ENCODE measurements around the gene CASP3. TPM values are rescaled to one million over a fixed set of nuclear protein-coding genes. Genes with fewer than 3 reads are reported as not detected.

The CASP3 gene
- 10 to 100 TPM; 32.1 to 52.9 (median 34.9) TPM for polyA plus RNA-seq (ENCODE audit: insufficient read depth in 1 of 5, insufficient read length in 5 of 5, low replicate concordance in 1 of 5)
- long read RNA-seq, donor 1, transcript CASP3-206 (7 exons, 2,540 nt) = major isoform, 9 of 16 reads
- long read RNA-seq, donor 1, transcript CASP3-201 (8 exons, 2,673 nt) = minor isoform, 6 of 16 reads
- long read RNA-seq, donor 1, partial matches to known transcripts = 0 of 16 reads
- long read RNA-seq, donor 1, other reads (novel, unspliced or antisense) = 0 of 16 reads
- long read RNA-seq, donor 2, transcript CASP3-206 (7 exons, 2,540 nt) = major isoform, 8 of 14 reads
- long read RNA-seq, donor 2, partial matches to known transcripts = 0 of 14 reads
- long read RNA-seq, donor 2, other reads (novel, unspliced or antisense) = 0 of 14 reads
- long read RNA-seq, donor 3, transcript CASP3-206 (7 exons, 2,540 nt) = major isoform, 6 of 28 reads
- long read RNA-seq, donor 3, partial matches to known transcripts = 18 of 28 reads
- long read RNA-seq, donor 3, other reads (novel, unspliced or antisense) = 0 of 28 reads
- long read RNA-seq, donor 4, partial matches to known transcripts = 0 of 6 reads
- long read RNA-seq, donor 4, other reads (novel, unspliced or antisense) = 0 of 6 reads
- long read RNA-seq, donor 5, transcript CASP3-201 (8 exons, 2,673 nt) = minor isoform, 5 of 20 reads
- long read RNA-seq, donor 5, transcript CASP3-206 (7 exons, 2,540 nt) = major isoform, 14 of 20 reads
- long read RNA-seq, donor 5, partial matches to known transcripts = 0 of 20 reads
- long read RNA-seq, donor 5, other reads (novel, unspliced or antisense) = 0 of 20 reads
- long read RNA-seq, donor 6, transcript CASP3-206 (7 exons, 2,540 nt) = major isoform, 11 of 14 reads
- long read RNA-seq, donor 6, partial matches to known transcripts = 0 of 14 reads
- long read RNA-seq, donor 6, other reads (novel, unspliced or antisense) = 0 of 14 reads
- long read RNA-seq, donor 7, transcript CASP3-206 (7 exons, 2,540 nt) = major isoform, 8 of 9 reads
- long read RNA-seq, donor 7, partial matches to known transcripts = 0 of 9 reads
- long read RNA-seq, donor 7, other reads (novel, unspliced or antisense) = 0 of 9 reads
- long read RNA-seq, donor 8, transcript CASP3-206 (7 exons, 2,540 nt) = major isoform, 8 of 9 reads
- long read RNA-seq, donor 8, partial matches to known transcripts = 0 of 9 reads
- long read RNA-seq, donor 8, other reads (novel, unspliced or antisense) = 0 of 9 reads

DNA sequence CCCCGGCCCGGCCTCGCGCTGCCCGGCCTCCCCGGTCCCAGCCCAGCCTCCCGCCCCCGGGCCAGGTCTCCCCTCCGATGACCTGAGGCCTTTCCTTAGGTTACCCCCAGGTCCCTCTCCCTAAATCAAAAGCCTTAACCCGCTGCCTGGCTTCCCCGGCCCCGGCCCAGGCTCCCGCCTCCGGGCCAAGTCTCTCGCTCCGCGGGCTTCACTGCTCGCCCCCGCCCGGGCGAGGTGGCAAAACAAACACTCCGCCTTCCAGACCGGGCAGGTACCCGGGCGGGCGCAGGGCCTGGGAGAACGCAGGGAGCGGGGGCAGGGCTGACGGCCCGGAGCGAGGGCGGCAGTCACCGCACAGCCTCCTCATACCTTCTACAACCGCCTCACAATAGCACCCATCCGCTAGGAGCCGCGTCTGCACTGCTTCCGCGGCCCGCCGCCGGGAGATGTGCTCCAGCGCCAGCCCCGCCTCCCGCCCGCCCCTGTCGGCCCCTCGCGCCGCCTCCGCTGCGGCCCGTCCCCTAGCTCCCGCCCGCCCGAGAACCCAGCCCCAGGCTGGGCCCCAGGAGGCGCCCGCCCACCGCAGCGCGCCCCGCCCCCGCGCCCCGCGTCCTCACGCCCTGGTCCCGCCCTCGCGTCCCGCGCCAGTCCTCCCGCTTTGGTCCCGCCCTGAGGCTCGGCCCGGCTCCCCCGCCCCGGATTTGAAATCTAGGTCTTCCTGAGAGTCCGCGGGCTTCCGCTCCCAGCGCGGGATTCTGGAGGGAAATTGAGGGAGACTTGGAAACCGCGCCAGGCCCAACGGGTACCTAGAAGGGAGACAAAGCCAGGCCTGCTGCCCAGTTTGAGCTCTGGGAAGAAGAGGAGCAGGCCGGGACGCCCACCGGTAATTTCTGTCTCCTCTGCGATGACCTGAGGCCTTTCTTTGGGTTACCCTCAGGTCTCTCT lies at the start of gene CASP3, which contains the start of gene PRIMPOL:
TSS of gene CASP3 (minus strand) at position 422 of the 945 bp plus-strand sequence. CDS start 10,994 bp downstream, outside the sequence.
TSS of gene PRIMPOL (plus strand) at position 713 of the 945 bp plus-strand sequence. CDS start 7,403 bp downstream, outside the sequence.
- DNase-seq = peak; percentile 97

DNA sequence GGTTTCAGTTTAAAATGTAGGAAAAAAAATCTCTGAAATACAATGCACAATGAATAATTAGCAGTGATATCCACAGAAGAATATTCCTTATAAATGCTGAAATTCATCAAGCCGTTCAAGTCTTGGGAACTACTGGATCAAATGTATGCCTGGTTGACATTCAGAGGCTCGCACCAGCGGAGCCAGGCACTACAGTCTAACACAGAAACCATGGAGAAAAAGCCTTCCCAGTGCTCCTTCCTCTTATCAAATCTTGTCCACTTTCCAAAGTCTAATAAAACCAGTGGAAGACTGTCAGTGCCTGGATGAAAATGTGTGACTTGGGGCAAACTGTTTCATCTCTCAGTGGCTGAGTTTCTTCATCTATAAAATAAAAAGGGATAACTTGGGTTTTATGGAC lies 48.7 kb upstream of the CASP3 start:
- DNase-seq = no peak

- no peak for DNase-seq
Observed at GRCh38 chr4:184695178-184695896, 46.1 kb upstream of the CASP3 start.

DNA sequence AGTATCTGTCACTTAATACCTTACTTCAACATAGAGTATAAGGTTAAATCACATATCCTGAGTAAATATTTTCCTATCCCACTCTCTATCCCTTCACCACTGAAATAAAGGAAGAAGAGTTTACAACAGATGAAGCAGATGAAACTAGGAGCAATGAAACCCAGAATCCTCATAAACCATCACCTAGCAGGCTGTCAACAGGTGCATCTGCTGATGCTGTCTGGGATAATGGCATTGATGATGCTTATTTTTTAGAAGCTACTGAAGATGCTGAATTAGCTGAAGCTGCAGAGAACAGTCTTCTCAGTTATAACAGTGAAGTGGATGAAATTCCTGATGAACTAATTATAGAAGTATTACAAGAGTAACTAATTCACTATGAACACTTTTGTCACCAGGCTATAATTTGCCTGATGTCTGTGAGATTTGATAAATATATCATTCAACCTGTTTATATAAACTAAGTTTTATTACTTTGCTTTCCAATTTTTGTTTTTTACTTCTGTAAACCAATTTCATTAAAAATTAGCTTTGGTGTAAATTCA lies 45.2 kb upstream of the CASP3 start:
- DNase-seq = no peak

GRCh38 chr4:184693056-184693455 lies 43.8 kb upstream of the CASP3 start:
- peak in 1 of 2 donors; percentile 1 for DNase-seq

GRCh38 chr4:184689681-184690080 lies 40.4 kb upstream of the CASP3 start:
- no peak for DNase-seq

DNA sequence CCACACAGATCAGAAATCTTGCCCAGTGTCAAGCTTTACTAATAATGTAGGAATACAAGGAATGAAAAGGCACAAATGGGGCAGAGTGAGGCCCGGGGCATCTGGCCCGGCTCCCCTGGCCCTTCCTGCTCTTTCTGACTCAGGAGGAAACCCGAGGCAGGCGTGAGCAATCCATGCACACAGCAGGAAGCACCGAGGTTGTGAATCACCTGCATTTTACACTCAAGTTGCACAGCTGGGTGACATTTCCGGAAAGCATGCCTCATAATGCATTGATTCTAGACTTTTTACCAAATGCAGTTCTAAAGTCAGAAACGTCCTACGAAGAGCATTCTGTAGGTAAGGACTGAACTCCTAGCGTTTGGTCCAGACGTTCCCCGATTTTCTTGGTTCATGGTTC lies 39.2 kb upstream of the CASP3 start:
- DNase-seq = no peak

DNA sequence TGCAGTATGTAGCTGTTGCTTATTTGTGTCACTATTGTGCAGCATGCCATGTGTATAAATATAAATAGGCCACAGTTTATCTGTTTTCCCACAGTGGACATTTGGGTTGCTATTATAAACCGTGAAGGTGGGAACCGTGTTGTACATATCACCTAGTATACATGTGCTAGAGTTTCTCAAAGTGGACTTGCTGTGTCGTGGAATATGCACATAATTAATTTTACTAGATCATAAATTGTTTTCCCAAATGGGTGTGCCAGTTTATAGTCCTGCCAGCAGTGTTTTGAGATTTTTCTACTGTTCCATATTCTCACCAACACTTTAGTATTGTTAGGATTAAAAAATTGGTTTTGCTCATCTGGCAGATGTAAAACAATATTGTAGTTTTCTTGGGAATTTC lies 38.8 kb upstream of the CASP3 start:
- no peak for DNase-seq

GRCh38 chr4:184684491-184685189 lies 35.4 kb upstream of the CASP3 start:
- DNase-seq = no peak

DNA sequence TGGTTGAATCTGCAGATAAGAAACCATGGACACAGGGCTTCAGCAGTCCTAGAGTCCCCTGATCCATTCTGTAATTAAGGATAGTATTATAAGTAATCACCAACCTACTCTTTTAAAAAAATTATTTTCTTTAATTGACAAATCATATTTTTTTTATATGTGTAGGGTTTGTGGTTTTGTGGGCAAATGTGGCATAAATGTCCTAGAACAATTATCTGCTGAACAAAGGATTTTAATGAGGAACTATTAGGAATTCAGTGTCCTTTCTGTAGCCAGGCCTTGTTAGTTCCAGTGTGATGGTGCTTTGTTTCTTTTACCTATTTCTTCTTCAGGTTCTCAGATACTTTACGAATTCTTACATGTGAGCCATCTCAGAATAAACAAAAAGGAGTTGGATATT lies 32.7 kb upstream of the CASP3 start:
- no peak for DNase-seq

GRCh38 chr4:184680698-184681097 lies 31.5 kb upstream of the CASP3 start:
- DNase-seq = peak in 1 of 2 donors; percentile 1

GRCh38 chr4:184675821-184676492 lies 26.7 kb upstream of the CASP3 start:
- DNase-seq = no peak

- DNase-seq = no peak
Observed at GRCh38 chr4:184675018-184675417, 25.8 kb upstream of the CASP3 start.

DNA sequence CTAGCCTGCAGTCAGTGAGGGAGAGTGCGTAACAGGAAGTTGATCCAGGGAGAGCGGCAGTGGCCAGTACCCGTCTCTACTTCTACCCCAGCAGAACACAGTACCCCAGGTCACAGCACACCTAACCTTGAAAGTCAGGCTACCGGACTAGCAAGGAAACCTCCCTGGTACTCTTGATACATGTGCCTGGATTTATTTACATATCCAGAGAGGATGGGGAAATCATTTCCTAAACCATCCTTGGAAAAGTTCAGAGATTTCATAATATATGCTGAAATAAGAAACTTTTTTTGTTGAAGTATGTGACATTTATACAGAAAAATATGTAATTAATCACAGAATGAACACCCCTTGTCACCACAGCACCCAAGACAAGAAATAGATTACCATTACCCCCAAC lies 24.8 kb upstream of the CASP3 start:
- DNase-seq = no peak

DNA sequence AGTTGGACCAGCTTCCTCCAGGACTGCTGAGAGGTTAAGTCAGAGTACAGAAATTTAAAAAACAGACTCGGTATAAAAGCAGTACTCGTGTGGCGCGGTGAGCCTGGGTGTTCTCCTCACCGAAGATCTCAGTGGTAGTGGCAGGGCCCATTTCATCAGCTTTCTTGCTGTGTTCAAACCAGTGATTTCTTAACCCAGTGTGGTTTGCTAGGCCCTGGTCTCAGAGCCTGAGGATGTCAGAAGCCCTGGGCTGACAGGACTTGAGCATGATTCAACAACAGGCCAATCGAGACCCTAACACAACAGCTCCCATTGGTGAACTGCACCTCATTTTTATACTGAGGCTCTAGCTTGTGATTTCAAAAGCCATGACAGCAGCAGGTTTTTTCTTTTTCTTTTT lies 23.5 kb upstream of the CASP3 start:
- DNase-seq = no peak

- no peak for DNase-seq
Observed at GRCh38 chr4:184671101-184671500, 21.9 kb upstream of the CASP3 start.

GRCh38 chr4:184669251-184669650 lies 20.0 kb upstream of the CASP3 start:
- no peak for DNase-seq

GRCh38 chr4:184668511-184669114 lies 19.4 kb upstream of the CASP3 start:
- no peak for DNase-seq
